ENCODE data around the gene RNF214. TPM values are rescaled to one million over a fixed set of nuclear protein-coding genes. Genes with fewer than 3 reads are reported as not detected.
A peak's percentile ranks its signal among the peaks of the same experiment; 100 is the strongest.

Gene RNF214
- total RNA-seq, 1 donor = 13.4 TPM

DNA sequence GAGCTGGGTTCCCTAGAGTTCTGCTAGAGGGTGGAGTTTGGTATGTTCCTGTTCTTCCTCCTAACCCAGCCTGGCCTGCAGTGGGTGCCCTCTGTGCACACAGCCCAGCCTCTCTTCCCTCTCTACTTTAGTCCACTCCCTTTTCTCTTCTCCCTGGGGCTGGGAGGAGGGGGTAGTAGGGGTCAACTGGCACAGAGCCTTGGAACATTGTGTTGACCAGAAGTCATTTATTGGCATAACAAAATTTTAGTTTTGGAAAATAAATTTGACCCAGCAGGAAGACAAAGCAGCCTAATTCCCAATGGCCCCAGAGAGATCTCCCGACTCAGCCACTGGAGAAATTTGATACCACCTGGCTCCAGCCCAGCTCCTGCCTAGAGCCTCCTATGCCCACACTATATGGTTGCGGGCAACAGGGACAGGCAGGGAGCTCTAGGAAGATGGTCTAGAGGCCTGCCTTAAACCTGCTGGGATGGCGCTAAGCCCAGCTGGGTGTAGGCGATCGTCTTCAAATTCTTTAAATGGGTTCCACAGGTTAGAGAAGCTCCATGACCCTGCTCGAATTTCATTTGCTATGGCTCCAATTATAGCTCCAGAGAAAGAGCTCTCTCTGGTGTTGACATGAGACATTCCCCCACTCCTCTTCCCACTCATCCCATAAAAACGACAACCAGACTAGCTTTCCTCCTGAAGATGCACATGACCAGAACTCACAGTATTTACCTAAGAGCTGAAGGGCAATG, 10.5 kb upstream of the RNF214 start:
- Histone ChIP-seq H3K27me3 (ENCODE audit: insufficient read depth, low read length) (no peaks in the 10 kb centered on the region), H3K4me3 (ENCODE audit: insufficient read depth, low read length) (peak overlapping the region; percentile 18), H3K27ac (ENCODE audit: low read depth, low read length) (peak overlapping the region; percentile 72), H2AFZ (ENCODE audit: low read length) (no peak overlapping the region), H3K4me2 (ENCODE audit: insufficient read depth, low read length) (peak overlapping the region; percentile 71), H3K79me2 (ENCODE audit: insufficient read depth, low read length) (peaks cover 3% of the 10 kb centered on the region), H4K20me1 (ENCODE audit: insufficient read depth, low read length) (no peaks in the 10 kb centered on the region), H3K4me1 (ENCODE audit: insufficient read depth, low read length) (peaks cover 58% of the 10 kb centered on the region), H3K36me3 (ENCODE audit: insufficient read depth, low read length) (peaks cover 51% of the 10 kb centered on the region), H3K9me3 (ENCODE audit: low read depth, low read length) (no peaks in the 10 kb centered on the region)
- TF ChIP-seq, protein P1, sequence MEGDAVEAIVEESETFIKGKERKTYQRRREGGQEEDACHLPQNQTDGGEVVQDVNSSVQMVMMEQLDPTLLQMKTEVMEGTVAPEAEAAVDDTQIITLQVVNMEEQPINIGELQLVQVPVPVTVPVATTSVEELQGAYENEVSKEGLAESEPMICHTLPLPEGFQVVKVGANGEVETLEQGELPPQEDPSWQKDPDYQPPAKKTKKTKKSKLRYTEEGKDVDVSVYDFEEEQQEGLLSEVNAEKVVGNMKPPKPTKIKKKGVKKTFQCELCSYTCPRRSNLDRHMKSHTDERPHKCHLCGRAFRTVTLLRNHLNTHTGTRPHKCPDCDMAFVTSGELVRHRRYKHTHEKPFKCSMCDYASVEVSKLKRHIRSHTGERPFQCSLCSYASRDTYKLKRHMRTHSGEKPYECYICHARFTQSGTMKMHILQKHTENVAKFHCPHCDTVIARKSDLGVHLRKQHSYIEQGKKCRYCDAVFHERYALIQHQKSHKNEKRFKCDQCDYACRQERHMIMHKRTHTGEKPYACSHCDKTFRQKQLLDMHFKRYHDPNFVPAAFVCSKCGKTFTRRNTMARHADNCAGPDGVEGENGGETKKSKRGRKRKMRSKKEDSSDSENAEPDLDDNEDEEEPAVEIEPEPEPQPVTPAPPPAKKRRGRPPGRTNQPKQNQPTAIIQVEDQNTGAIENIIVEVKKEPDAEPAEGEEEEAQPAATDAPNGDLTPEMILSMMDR (IDR thresholded peaks at IDR 0.05; ENCODE audit: extremely low read depth, low read depth, low read length) = peak; percentile 6
- DNase-seq (ENCODE audit: insufficient read length, low spot score, missing footprints) = peak; percentile 93

DNA sequence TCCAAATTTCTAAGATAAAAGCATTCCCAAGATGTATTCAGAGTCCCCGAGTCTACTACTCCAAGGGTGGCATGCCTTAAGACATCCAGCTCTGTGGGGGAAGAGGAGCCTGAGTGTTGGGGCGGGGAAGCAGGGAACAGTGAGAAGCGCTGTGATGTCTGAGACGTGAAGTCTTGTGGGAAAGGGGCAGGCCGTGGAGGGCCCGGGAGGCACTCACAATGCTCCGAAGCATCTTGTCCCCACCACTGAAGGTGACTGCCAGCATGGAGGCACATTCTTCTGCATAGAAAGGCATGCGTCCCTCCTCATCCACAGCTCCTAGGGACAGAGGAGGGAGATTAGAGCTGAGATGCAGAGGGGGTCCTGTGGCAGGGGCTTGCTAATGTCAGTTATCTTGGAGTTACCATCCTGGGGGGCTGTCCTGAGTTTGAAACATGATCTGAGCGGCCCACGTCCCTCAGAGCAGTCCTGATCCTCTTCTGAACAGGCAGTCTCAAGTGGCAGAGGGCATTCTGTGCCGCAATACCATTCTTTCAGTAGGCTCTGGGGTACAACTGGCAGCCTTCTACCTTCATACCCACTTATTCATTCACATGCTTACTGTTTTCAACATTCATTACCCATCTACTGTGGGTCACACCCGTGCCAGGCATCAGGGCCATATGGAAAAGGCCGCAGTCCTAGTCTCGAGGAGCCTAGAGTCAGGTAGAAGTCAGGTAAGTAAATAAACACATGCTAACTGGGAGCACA, 9.3 kb upstream of the RNF214 start:
- TF ChIP-seq, protein P1 (IDR thresholded peaks at IDR 0.05; ENCODE audit: extremely low read depth, low read depth, low read length) = no peak
- Histone ChIP-seq H4K20me1 (ENCODE audit: insufficient read depth, low read length) (no peaks in the 10 kb centered on the region), H3K27ac (ENCODE audit: low read depth, low read length) (peak overlapping the region; percentile 72), H2AFZ (ENCODE audit: low read length) (no peak overlapping the region), H3K4me2 (ENCODE audit: insufficient read depth, low read length) (no peak overlapping the region), H3K4me3 (ENCODE audit: insufficient read depth, low read length) (no peak overlapping the region), H3K4me1 (ENCODE audit: insufficient read depth, low read length) (peaks cover 46% of the 10 kb centered on the region), H3K79me2 (ENCODE audit: insufficient read depth, low read length) (peaks cover 3% of the 10 kb centered on the region), H3K27me3 (ENCODE audit: insufficient read depth, low read length) (no peaks in the 10 kb centered on the region), H3K9me3 (ENCODE audit: low read depth, low read length) (no peaks in the 10 kb centered on the region), H3K36me3 (ENCODE audit: insufficient read depth, low read length) (peaks cover 62% of the 10 kb centered on the region)
- DNase-seq (ENCODE audit: insufficient read length, low spot score, missing footprints) = peak; percentile 11

DNA sequence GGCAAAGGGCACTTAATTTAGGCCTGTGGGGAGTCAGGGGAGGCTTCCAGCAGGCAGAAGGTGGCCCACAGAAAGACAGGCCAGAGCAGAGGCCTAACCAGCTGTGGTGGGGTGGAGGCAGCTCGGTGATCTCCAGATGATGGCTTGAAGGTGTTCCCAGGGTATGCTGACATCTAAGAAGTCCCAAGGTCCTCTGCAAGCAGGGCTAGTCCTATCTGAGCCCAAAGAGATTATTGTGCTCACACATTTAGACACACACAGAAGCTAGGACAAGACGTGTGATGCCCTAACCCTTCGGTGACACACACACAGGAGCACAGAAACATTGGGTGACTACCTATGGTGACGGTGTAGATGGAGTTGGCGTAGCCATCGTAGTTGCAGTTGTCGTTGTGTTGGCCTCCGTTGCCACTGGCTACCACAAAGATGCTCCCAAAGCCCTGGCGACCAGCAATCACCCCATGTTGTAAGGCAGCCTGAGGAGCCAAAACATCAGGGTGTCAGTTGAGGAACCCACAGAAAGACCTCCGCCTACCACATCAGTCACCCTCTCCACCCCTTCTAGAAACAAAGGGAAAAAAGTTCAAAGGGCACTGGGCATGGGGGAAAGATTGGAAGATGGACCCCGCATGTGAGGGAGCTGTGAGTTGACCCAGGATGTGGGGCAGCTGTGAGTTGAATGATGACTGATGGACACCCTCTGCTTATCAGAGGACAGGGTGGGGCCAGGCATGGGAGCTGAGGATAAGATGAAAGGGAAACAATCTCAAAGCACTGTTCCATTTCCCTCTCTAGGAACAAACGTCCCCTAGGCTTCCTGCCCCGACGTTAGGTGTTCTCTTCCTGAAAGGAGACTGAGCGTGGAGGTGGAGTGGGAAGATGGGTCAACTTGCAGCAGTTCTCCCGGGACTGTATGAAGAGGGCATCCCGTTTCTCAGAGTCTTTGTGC, 8.5 kb upstream of the RNF214 start:
- Histone ChIP-seq H3K4me2 (ENCODE audit: insufficient read depth, low read length) (no peak overlapping the region), H3K79me2 (ENCODE audit: insufficient read depth, low read length) (peaks cover 9% of the 10 kb centered on the region)

More for the DNA sequence above, 8.5 kb upstream of the RNF214 start:
- Histone ChIP-seq H2AFZ (ENCODE audit: low read length) (no peak overlapping the region), H3K27ac (ENCODE audit: low read depth, low read length) (peak overlapping the region; percentile 72), H4K20me1 (ENCODE audit: insufficient read depth, low read length) (no peaks in the 10 kb centered on the region), H3K9me3 (ENCODE audit: low read depth, low read length) (no peaks in the 10 kb centered on the region), H3K4me1 (ENCODE audit: insufficient read depth, low read length) (peaks cover 37% of the 10 kb centered on the region), H3K36me3 (ENCODE audit: insufficient read depth, low read length) (peaks cover 62% of the 10 kb centered on the region), H3K27me3 (ENCODE audit: insufficient read depth, low read length) (no peaks in the 10 kb centered on the region), H3K4me3 (ENCODE audit: insufficient read depth, low read length) (no peak overlapping the region)
- TF ChIP-seq, protein P1 (IDR thresholded peaks at IDR 0.05; ENCODE audit: extremely low read depth, low read depth, low read length) = no peak
- peak; percentile 11 for DNase-seq (ENCODE audit: insufficient read length, low spot score, missing footprints)

Data from osteoblast (primary cell).